Brain microvascular endothelial cell (primary cell): ENCODE data around the gene MBTD1.
"Not testable (repeated sequence)": the region's sequence is repeated elsewhere in the genome, so short reads cannot be mapped to it uniquely, and the experiment has no call there.

Experiments
- DNase-seq: peaks from one replicate; pipeline ENCODE4 v3.0.0-alpha.2; 2020
- H3K27ac ChIP-seq: fragments of 250-450 bp; sonication (Bioruptor Pico); 2 replicates; pipeline ENCODE4 v1.5.1; 2020; ENCODE audit warnings: mild to moderate bottlenecking, moderate library complexity
- H3K27me3 ChIP-seq: fragments of 250-450 bp; sonication (Bioruptor Pico); replicated peaks from 2 replicates; pipeline ENCODE4 v1.5.1; 2020; ENCODE audit warnings: mild to moderate bottlenecking
- H3K36me3 ChIP-seq: fragments of 250-450 bp; sonication (Bioruptor Pico); replicated peaks from 2 replicates; pipeline ENCODE4 v1.5.1; 2020; ENCODE audit warnings: mild to moderate bottlenecking
- H3K4me3 ChIP-seq: 2 replicates; pipeline ENCODE4 v1.5.1; 2011; ENCODE audit warnings: low read depth, mild to moderate bottlenecking, control low read depth, low read length, moderate library complexity
- CTCF ChIP-seq: IDR thresholded peaks from 2 replicates; pipeline ENCODE4 v1.5.1; 2011; ENCODE audit warnings: low read depth, mild to moderate bottlenecking, moderate library complexity, low read length, control low read depth, inconsistent platforms; ENCODE audit errors: missing control alignments
- in situ Hi-C: cut with HindIII; loops from 2 replicates; pipeline ENCODE4 v1.10.0; 2017; ENCODE audit warnings: low sequenced_read_pairs, low pct_ligation_motif_present

Gene MBTD1

GRCh38 chr17:51259564-51260236 lies at the start of gene MBTD1:
MBTD1 (minus strand) TSS chr17:51260049; CDS start chr17:51225161, 34,888 bp downstream.
- in situ Hi-C loops: no loop called here
- H3K27me3 ChIP-seq: no peaks in the 10 kb centered on the region
- peak; percentile 93 for DNase-seq
- no peaks in the 10 kb centered on the region for H3K36me3 ChIP-seq
- no peak for TF ChIP-seq CTCF
- peak within 1 kb of the TSS; percentile 99 for H3K27ac ChIP-seq
- H3K4me3 ChIP-seq: peak within 1 kb of the TSS; percentile 91

GRCh38 chr17:51305182-51305581 lies 45.3 kb upstream of the MBTD1 start:
- in situ Hi-C loops: no loop called here
- no peak for TF ChIP-seq CTCF

GRCh38 chr17:51299859-51300258 lies 40.0 kb upstream of the MBTD1 start:
- TF ChIP-seq CTCF: no peak
- in situ Hi-C loops: no loop called here
- H3K36me3 ChIP-seq: peaks cover 4% of the 10 kb centered on the region

More at GRCh38 chr17:51305182-51305581, 45.3 kb upstream of the MBTD1 start:
- H3K27ac ChIP-seq: no peak overlapping the region
- H3K4me3 ChIP-seq: no peak overlapping the region
- DNase-seq: no peak
- H3K36me3 ChIP-seq: no peaks in the 10 kb centered on the region
- H3K27me3 ChIP-seq: no peaks in the 10 kb centered on the region

GRCh38 chr17:51298508-51299371 lies 38.9 kb upstream of the MBTD1 start:
- TF ChIP-seq CTCF: peak; percentile 76
- H3K27ac ChIP-seq: no peak overlapping the region
- DNase-seq: peak; percentile 20
- H3K27me3 ChIP-seq: no peaks in the 10 kb centered on the region
- H3K4me3 ChIP-seq: no peak overlapping the region
- in situ Hi-C loops: no loop called here
- peaks cover 10% of the 10 kb centered on the region for H3K36me3 ChIP-seq

More at GRCh38 chr17:51299859-51300258, 40.0 kb upstream of the MBTD1 start:
- no peak for DNase-seq
- Histone ChIP-seq H3K4me3 (no peak overlapping the region), H3K27ac (no peak overlapping the region), H3K27me3 (no peaks in the 10 kb centered on the region)

GRCh38 chr17:51294338-51294737 lies 34.5 kb upstream of the MBTD1 start:
- DNase-seq, H3K4me3 ChIP-seq, in situ Hi-C loops, H3K27ac ChIP-seq, H3K27me3 ChIP-seq: not testable (repeated sequence)
- H3K36me3 ChIP-seq: peaks cover 21% of the 10 kb centered on the region

- no peak for DNase-seq
- H3K36me3 ChIP-seq: peaks cover 45% of the 10 kb centered on the region
- H3K27ac ChIP-seq: no peak overlapping the region
- H3K27me3 ChIP-seq: no peaks in the 10 kb centered on the region
- TF ChIP-seq CTCF: no peak
- H3K4me3 ChIP-seq: no peak overlapping the region
- in situ Hi-C loops: no loop called here
Measured at GRCh38 chr17:51289696-51290111, 29.9 kb upstream of the MBTD1 start.
